Cardiac fibroblast (primary cell): ENCODE measurements around the gene LRRC45.
A peak's percentile ranks its signal among the peaks of the same experiment; 100 is the strongest.

Source experiments
- DNase-seq, 2 donors: peaks; one replicate each; pipeline versions ENCODE4 v3.0.0 to v3.0.0-alpha.2; 2010; ENCODE audit warnings: low read depth in 2 of 2
- H3K4me3 ChIP-seq, 2 donors: replicated peaks in 1 of 2; 1 replicate in 1 of 2; 2 replicates in 1 of 2; pipeline ENCODE4 v1.5.1; 2011; ENCODE audit warnings: low read depth in 2 of 2, low read length in 2 of 2, mild to moderate bottlenecking in 2 of 2, moderate library complexity in 1 of 2
- CTCF ChIP-seq: IDR thresholded peaks from one replicate; pipeline ENCODE4 v1.5.1; 2011; ENCODE audit warnings: low read depth, mild to moderate bottlenecking, low read length, inconsistent platforms

Gene LRRC45

GRCh38 chr17:82062076-82062983, 39.2 kb downstream of the LRRC45 start:
- no peak for TF ChIP-seq CTCF
- no peak overlapping the region for H3K4me3 ChIP-seq
- no peak for DNase-seq

GRCh38 chr17:82062984-82063368, 39.9 kb downstream of the LRRC45 start:
- DNase-seq, result no peak
- no peak for TF ChIP-seq CTCF
- H3K4me3 ChIP-seq, result no peak overlapping the region

- DNase-seq, result no peak
- H3K4me3 ChIP-seq, result peak overlapping the region in 1 of 2 donors; percentile 86
- no peak for TF ChIP-seq CTCF
These were observed 40.6 kb downstream of the LRRC45 start for GRCh38 chr17:82063424-82064415.

GRCh38 chr17:82064433-82065192, 41.5 kb downstream of the LRRC45 start:
- no peak for DNase-seq
- TF ChIP-seq CTCF, result no peak
- peak overlapping the region; percentile 78 to 86 for H3K4me3 ChIP-seq

GRCh38 chr17:82065193-82065637, 42.1 kb downstream of the LRRC45 start:
- no peak for DNase-seq
- TF ChIP-seq CTCF, result no peak
- H3K4me3 ChIP-seq, result peak overlapping the region; percentile 78 to 86
